LNCaP clone FGC (cell line): ENCODE measurements around the gene STRADB.
A peak's percentile ranks its signal among the peaks of the same experiment; 100 is the strongest.
"Not testable (repeated sequence)": the region's sequence is repeated elsewhere in the genome, so short reads cannot be mapped to it uniquely, and the experiment has no call there.

Experiments used
- DNase-seq: peaks from one replicate; pipeline ENCODE4 v3.0.0-alpha.2; 2011; ENCODE audit warnings: low read depth
- H3K4me3 ChIP-seq: 2 replicates; pipeline ENCODE4 v1.5.1; 2011; ENCODE audit warnings: mild to moderate bottlenecking, low read depth, low read length, control low read depth
- CTCF ChIP-seq: IDR thresholded peaks from 2 replicates; pipeline ENCODE4 v1.5.1; 2012; ENCODE audit warnings: mild to moderate bottlenecking; ENCODE audit not compliant: control insufficient read depth, insufficient read depth; ENCODE audit errors: extremely low read depth

Gene STRADB

GRCh38 chr2:201415149-201415548, 36.4 kb upstream of the STRADB start:
- H3K4me3 ChIP-seq, result no peak overlapping the region
- no peak for TF ChIP-seq CTCF
- DNase-seq, result no peak

- no peak for DNase-seq
Observed at GRCh38 chr2:201419057-201419635, 32.4 kb upstream of the STRADB start.

GRCh38 chr2:201419986-201420385, 31.6 kb upstream of the STRADB start:
- no peak overlapping the region for H3K4me3 ChIP-seq
- DNase-seq, result no peak
- TF ChIP-seq CTCF, result no peak

More at GRCh38 chr2:201419057-201419635, 32.4 kb upstream of the STRADB start:
- H3K4me3 ChIP-seq, result no peak overlapping the region
- TF ChIP-seq CTCF, result peak; percentile 61

- no peak for DNase-seq
- no peak overlapping the region for H3K4me3 ChIP-seq
- no peak for TF ChIP-seq CTCF
Observed at GRCh38 chr2:201420442-201421113, 31.0 kb upstream of the STRADB start.

- DNase-seq, result no peak
- no peak for TF ChIP-seq CTCF
- H3K4me3 ChIP-seq, result no peak overlapping the region
Observed at GRCh38 chr2:201425952-201426351, 25.6 kb upstream of the STRADB start.

GRCh38 chr2:201428366-201428765, 23.2 kb upstream of the STRADB start:
- H3K4me3 ChIP-seq, DNase-seq: not testable (repeated sequence)

- not testable (repeated sequence) for DNase-seq, H3K4me3 ChIP-seq
Observed at GRCh38 chr2:201429835-201430234, 21.7 kb upstream of the STRADB start.

- H3K4me3 ChIP-seq, DNase-seq: not testable (repeated sequence)
Observed at GRCh38 chr2:201430322-201430721, 21.2 kb upstream of the STRADB start.

GRCh38 chr2:201430839-201431238, 20.7 kb upstream of the STRADB start:
- DNase-seq, result no peak
- no peak overlapping the region for H3K4me3 ChIP-seq
- TF ChIP-seq CTCF, result no peak
